ENCODE measurements around the gene TENM3.
A peak's percentile ranks its signal among the peaks of the same experiment; 100 is the strongest.
"Not testable (repeated sequence)": the region's sequence is repeated elsewhere in the genome, so short reads cannot be mapped to it uniquely, and the experiment has no call there.

The TENM3 gene

GRCh38 chr4:182238355-182238931, 4.8 kb upstream of the TENM3 start:
- no peaks in the 10 kb centered on the region for H3K27me3 ChIP-seq (ENCODE audit: control insufficient read depth in 5 of 5, insufficient read depth in 4 of 5, low read length in 5 of 5)
- no peak overlapping the region for H3K9ac ChIP-seq (ENCODE audit: low read length in 5 of 5)
- no peak overlapping the region for H3K4me3 ChIP-seq (ENCODE audit: low read depth in 1 of 5, low read length in 5 of 5)
- no peak overlapping the region for H3K27ac ChIP-seq (ENCODE audit: low read depth, low read length)
- no peaks in the 10 kb centered on the region for H3K36me3 ChIP-seq (ENCODE audit: control insufficient read depth in 5 of 5, insufficient read depth in 5 of 5, low read length in 5 of 5)
- H3K9me3 ChIP-seq (ENCODE audit: control insufficient read depth in 5 of 5, low read length in 5 of 5) = no peaks in the 10 kb centered on the region
- H3K4me1 ChIP-seq (ENCODE audit: control insufficient read depth in 5 of 5, insufficient read depth in 5 of 5, low read length in 5 of 5) = peaks cover 0 to 12% (median 5%) of the 10 kb centered on the region in 5 donors

- Histone ChIP-seq H3K9ac (ENCODE audit: low read length in 5 of 5) (no peak overlapping the region), H3K36me3 (ENCODE audit: control insufficient read depth in 5 of 5, insufficient read depth in 5 of 5, low read length in 5 of 5) (no peaks in the 10 kb centered on the region), H3K9me3 (ENCODE audit: control insufficient read depth in 5 of 5, low read length in 5 of 5) (no peaks in the 10 kb centered on the region), H3K4me1 (ENCODE audit: control insufficient read depth in 5 of 5, insufficient read depth in 5 of 5, low read length in 5 of 5) (peaks cover 0 to 12% (median 5%) of the 10 kb centered on the region in 5 donors), H3K27ac (ENCODE audit: low read depth, low read length) (peak overlapping the region; percentile 56), H3K4me3 (ENCODE audit: low read depth in 1 of 5, low read length in 5 of 5) (no peak overlapping the region), H3K27me3 (ENCODE audit: control insufficient read depth in 5 of 5, insufficient read depth in 4 of 5, low read length in 5 of 5) (no peaks in the 10 kb centered on the region)
These were observed 2.8 kb upstream of the TENM3 start for GRCh38 chr4:182240161-182241130.

- not testable (repeated sequence) for H3K4me3 ChIP-seq (ENCODE audit: low read depth in 1 of 5, low read length in 5 of 5); H3K9me3 ChIP-seq (ENCODE audit: control insufficient read depth in 5 of 5, low read length in 5 of 5); H3K27ac ChIP-seq (ENCODE audit: low read depth, low read length); H3K36me3 ChIP-seq (ENCODE audit: control insufficient read depth in 5 of 5, insufficient read depth in 5 of 5, low read length in 5 of 5); H3K27me3 ChIP-seq (ENCODE audit: control insufficient read depth in 5 of 5, insufficient read depth in 4 of 5, low read length in 5 of 5); H3K9ac ChIP-seq (ENCODE audit: low read length in 5 of 5)
- peaks cover 0 to 12% (median 5%) of the 10 kb centered on the region in 5 donors for H3K4me1 ChIP-seq (ENCODE audit: control insufficient read depth in 5 of 5, insufficient read depth in 5 of 5, low read length in 5 of 5)
These were observed 942 bp upstream of the TENM3 start for GRCh38 chr4:182242260-182242659.

- no peaks in the 10 kb centered on the region for H3K27me3 ChIP-seq (ENCODE audit: control insufficient read depth in 5 of 5, insufficient read depth in 4 of 5, low read length in 5 of 5)
- H3K4me3 ChIP-seq (ENCODE audit: low read depth in 1 of 5, low read length in 5 of 5) = no peak overlapping the region
- H3K27ac ChIP-seq (ENCODE audit: low read depth, low read length) = no peak overlapping the region
- H3K9me3 ChIP-seq (ENCODE audit: control insufficient read depth in 5 of 5, low read length in 5 of 5) = no peaks in the 10 kb centered on the region
- H3K36me3 ChIP-seq (ENCODE audit: control insufficient read depth in 5 of 5, insufficient read depth in 5 of 5, low read length in 5 of 5) = no peaks in the 10 kb centered on the region
- peaks cover 0 to 12% (median 5%) of the 10 kb centered on the region in 5 donors for H3K4me1 ChIP-seq (ENCODE audit: control insufficient read depth in 5 of 5, insufficient read depth in 5 of 5, low read length in 5 of 5)
- H3K9ac ChIP-seq (ENCODE audit: low read length in 5 of 5) = no peak overlapping the region
These were observed 415 bp upstream of the TENM3 start for GRCh38 chr4:182242787-182243186.

GRCh38 chr4:182245041-182245440, 1.8 kb downstream of the TENM3 start:
- no peak overlapping the region for H3K27ac ChIP-seq (ENCODE audit: low read depth, low read length)
- no peak overlapping the region for H3K9ac ChIP-seq (ENCODE audit: low read length in 5 of 5)
- peaks cover 0 to 9% (median 5%) of the 10 kb centered on the region in 5 donors for H3K4me1 ChIP-seq (ENCODE audit: control insufficient read depth in 5 of 5, insufficient read depth in 5 of 5, low read length in 5 of 5)
- H3K4me3 ChIP-seq (ENCODE audit: low read depth in 1 of 5, low read length in 5 of 5) = no peak overlapping the region
- H3K36me3 ChIP-seq (ENCODE audit: control insufficient read depth in 5 of 5, insufficient read depth in 5 of 5, low read length in 5 of 5) = no peaks in the 10 kb centered on the region
- no peaks in the 10 kb centered on the region for H3K27me3 ChIP-seq (ENCODE audit: control insufficient read depth in 5 of 5, insufficient read depth in 4 of 5, low read length in 5 of 5)
- H3K9me3 ChIP-seq (ENCODE audit: control insufficient read depth in 5 of 5, low read length in 5 of 5) = no peaks in the 10 kb centered on the region

GRCh38 chr4:182245541-182246215, 2.5 kb downstream of the TENM3 start:
- Histone ChIP-seq H3K9me3 (ENCODE audit: control insufficient read depth in 5 of 5, low read length in 5 of 5) (no peaks in the 10 kb centered on the region), H3K27ac (ENCODE audit: low read depth, low read length) (no peak overlapping the region), H3K9ac (ENCODE audit: low read length in 5 of 5) (no peak overlapping the region), H3K27me3 (ENCODE audit: control insufficient read depth in 5 of 5, insufficient read depth in 4 of 5, low read length in 5 of 5) (no peaks in the 10 kb centered on the region), H3K4me1 (ENCODE audit: control insufficient read depth in 5 of 5, insufficient read depth in 5 of 5, low read length in 5 of 5) (peaks cover 0 to 6% (median 1%) of the 10 kb centered on the region in 5 donors), H3K36me3 (ENCODE audit: control insufficient read depth in 5 of 5, insufficient read depth in 5 of 5, low read length in 5 of 5) (no peaks in the 10 kb centered on the region), H3K4me3 (ENCODE audit: low read depth in 1 of 5, low read length in 5 of 5) (no peak overlapping the region)

GRCh38 chr4:182246401-182247205, 3.4 kb downstream of the TENM3 start:
- H3K27me3 ChIP-seq (ENCODE audit: control insufficient read depth in 5 of 5, insufficient read depth in 4 of 5, low read length in 5 of 5) = no peaks in the 10 kb centered on the region
- H3K4me1 ChIP-seq (ENCODE audit: control insufficient read depth in 5 of 5, insufficient read depth in 5 of 5, low read length in 5 of 5) = peaks cover 0 to 6% (median 0%) of the 10 kb centered on the region in 5 donors
- H3K4me3 ChIP-seq (ENCODE audit: low read depth in 1 of 5, low read length in 5 of 5) = no peak overlapping the region
- no peaks in the 10 kb centered on the region for H3K36me3 ChIP-seq (ENCODE audit: control insufficient read depth in 5 of 5, insufficient read depth in 5 of 5, low read length in 5 of 5)
- no peak overlapping the region for H3K27ac ChIP-seq (ENCODE audit: low read depth, low read length)
- no peaks in the 10 kb centered on the region for H3K9me3 ChIP-seq (ENCODE audit: control insufficient read depth in 5 of 5, low read length in 5 of 5)
- H3K9ac ChIP-seq (ENCODE audit: low read length in 5 of 5) = no peak overlapping the region

- Histone ChIP-seq H3K27ac (ENCODE audit: low read depth, low read length) (no peak overlapping the region), H3K4me1 (ENCODE audit: control insufficient read depth in 5 of 5, insufficient read depth in 5 of 5, low read length in 5 of 5) (peaks cover 0 to 6% (median 0%) of the 10 kb centered on the region in 5 donors), H3K4me3 (ENCODE audit: low read depth in 1 of 5, low read length in 5 of 5) (no peak overlapping the region), H3K9ac (ENCODE audit: low read length in 5 of 5) (no peak overlapping the region), H3K36me3 (ENCODE audit: control insufficient read depth in 5 of 5, insufficient read depth in 5 of 5, low read length in 5 of 5) (no peaks in the 10 kb centered on the region), H3K9me3 (ENCODE audit: control insufficient read depth in 5 of 5, low read length in 5 of 5) (no peaks in the 10 kb centered on the region), H3K27me3 (ENCODE audit: control insufficient read depth in 5 of 5, insufficient read depth in 4 of 5, low read length in 5 of 5) (no peaks in the 10 kb centered on the region)
These were observed 5.1 kb downstream of the TENM3 start for GRCh38 chr4:182248295-182248694.

- no peak overlapping the region for H3K4me3 ChIP-seq (ENCODE audit: low read depth in 1 of 5, low read length in 5 of 5)
- no peak overlapping the region for H3K9ac ChIP-seq (ENCODE audit: low read length in 5 of 5)
- H3K9me3 ChIP-seq (ENCODE audit: control insufficient read depth in 5 of 5, low read length in 5 of 5) = no peaks in the 10 kb centered on the region
- peaks cover 0 to 6% (median 0%) of the 10 kb centered on the region in 5 donors for H3K4me1 ChIP-seq (ENCODE audit: control insufficient read depth in 5 of 5, insufficient read depth in 5 of 5, low read length in 5 of 5)
- H3K36me3 ChIP-seq (ENCODE audit: control insufficient read depth in 5 of 5, insufficient read depth in 5 of 5, low read length in 5 of 5) = no peaks in the 10 kb centered on the region
- H3K27me3 ChIP-seq (ENCODE audit: control insufficient read depth in 5 of 5, insufficient read depth in 4 of 5, low read length in 5 of 5) = no peaks in the 10 kb centered on the region
- H3K27ac ChIP-seq (ENCODE audit: low read depth, low read length) = no peak overlapping the region
These were observed 7.2 kb downstream of the TENM3 start for GRCh38 chr4:182250446-182250845.
